WTC11 (cell line): Measurements from ENCODE around the gene TBL1X. TPM values are rescaled to one million over a fixed set of nuclear protein-coding genes. Genes with fewer than 3 reads are reported as not detected.

Experiments
- ATAC-seq: fragments of 200-7000 bp; cut with Tn5 transposase; 2 replicates; pipeline ENCODE4 v1.10.0; 2021; ENCODE audit warnings: mild to moderate bottlenecking, moderate library complexity
- CTCF ChIA-PET: fragments of 300-600 bp; sonication (Branson Sonifier 250); formaldehyde crosslinking; loops from one replicate; lab custom pipeline; 2021; ENCODE audit warnings: antibody characterized with exemption; lab: Charles Lee
- POLR2A ChIA-PET: fragments of 350-600 bp; sonication (Branson Sonifier 250); formaldehyde crosslinking; loops from one replicate; lab custom pipeline; 2021; ENCODE audit warnings: antibody characterized with exemption; lab: Charles Lee
- DNase-seq: peaks from one replicate; pipeline ENCODE4 v3.0.0; 2021; ENCODE audit warnings: low spot score
- H3K27ac Mint-ChIP-seq: 2 replicates; pipeline ENCODE4 v1.8.0; 2021; ENCODE audit warnings: mixed read lengths
- H3K27me3 Mint-ChIP-seq: 2 replicates; pipeline ENCODE4 v1.8.0; 2021; ENCODE audit warnings: low read depth, mild to moderate bottlenecking, moderate library complexity, mixed read lengths
- H3K36me3 Mint-ChIP-seq: 2 replicates; pipeline ENCODE4 v1.8.0; 2021; ENCODE audit warnings: mixed read lengths
- H3K4me1 Mint-ChIP-seq: 2 replicates; pipeline ENCODE4 v1.8.0; 2022; ENCODE audit warnings: mixed read lengths
- H3K4me3 Mint-ChIP-seq: 2 replicates; pipeline ENCODE4 v1.8.0; 2021; ENCODE audit warnings: mild to moderate bottlenecking, moderate library complexity, mixed read lengths
- H3K9me3 Mint-ChIP-seq: 2 replicates; pipeline ENCODE4 v1.8.0; 2021; ENCODE audit warnings: mixed read lengths
- AFF4 ChIP-seq: sonication (generic); formaldehyde crosslinking; IDR thresholded peaks from 2 replicates; pipeline ENCODE4 v1.8.1; 2023; ENCODE audit warnings: mild to moderate bottlenecking, missing genetic modification reagents, borderline replicate concordance
- CDX4 ChIP-seq: fragments of 250-450 bp; sonication (Bioruptor Pico); IDR thresholded peaks from 2 replicates; pipeline ENCODE4 v1.9.0; 2021; ENCODE audit warnings: moderate library complexity, mild to moderate bottlenecking, inconsistent platforms, borderline replicate concordance
- GRHL2 ChIP-seq: fragments of 250-450 bp; sonication (Bioruptor Pico); IDR thresholded peaks from 2 replicates; pipeline ENCODE4 v1.8.0; 2022; ENCODE audit warnings: mild to moderate bottlenecking, moderate library complexity; ENCODE audit not compliant: insufficient replicate concordance, severe bottlenecking
- IRF2 ChIP-seq: sonication (generic); formaldehyde crosslinking; IDR thresholded peaks from 2 replicates; pipeline ENCODE4 v1.8.0; 2022; ENCODE audit warnings: low read depth, missing genetic modification reagents, borderline replicate concordance
- JAZF1 ChIP-seq: fragments of 250-450 bp; sonication (Bioruptor Pico); IDR thresholded peaks from 2 replicates; pipeline ENCODE4 v1.9.0; 2021; ENCODE audit warnings: moderate library complexity, mild to moderate bottlenecking, inconsistent platforms
- NR1H2 ChIP-seq: sonication (generic); formaldehyde crosslinking; IDR thresholded peaks from 2 replicates; pipeline ENCODE4 v1.9.0; 2021; ENCODE audit warnings: mild to moderate bottlenecking, moderate library complexity, missing genetic modification reagents
- NR2C2 ChIP-seq: sonication (generic); formaldehyde crosslinking; IDR thresholded peaks from 2 replicates; pipeline ENCODE4 v1.8.0; 2022; ENCODE audit warnings: mild to moderate bottlenecking, missing genetic modification reagents
- NR3C1 ChIP-seq: sonication (generic); formaldehyde crosslinking; conservative IDR thresholded peaks from 2 replicates; pipeline ENCODE4 v1.8.1; 2023; ENCODE audit warnings: low read depth, mild to moderate bottlenecking, missing genetic modification reagents
- PRDM15 ChIP-seq: sonication (generic); formaldehyde crosslinking; IDR thresholded peaks from 2 replicates; pipeline ENCODE4 v1.8.0; 2022; ENCODE audit warnings: missing genetic modification reagents
- PREB ChIP-seq: sonication (generic); formaldehyde crosslinking; IDR thresholded peaks from 2 replicates; pipeline ENCODE4 v1.8.1; 2022; ENCODE audit warnings: mild to moderate bottlenecking, missing genetic modification reagents, moderate library complexity, borderline replicate concordance
- PRRX2 ChIP-seq: fragments of 250-450 bp; sonication (Bioruptor Pico); IDR thresholded peaks from 2 replicates; pipeline ENCODE4 v1.8.0; 2021; ENCODE audit warnings: mild to moderate bottlenecking
- SMAD4 ChIP-seq: sonication (generic); formaldehyde crosslinking; IDR thresholded peaks from 2 replicates; pipeline ENCODE4 v1.8.0; 2022; ENCODE audit warnings: mild to moderate bottlenecking, missing genetic modification reagents
- TP53 ChIP-seq: sonication (generic); formaldehyde crosslinking; IDR thresholded peaks from 2 replicates; pipeline ENCODE4 v1.8.1; 2023; ENCODE audit warnings: mild to moderate bottlenecking, missing genetic modification reagents
- USF2 ChIP-seq: sonication (generic); formaldehyde crosslinking; IDR thresholded peaks from 2 replicates; pipeline ENCODE4 v1.8.1; 2023; ENCODE audit warnings: mild to moderate bottlenecking, missing genetic modification reagents, moderate library complexity
- ZNF416 ChIP-seq: fragments of 250-450 bp; sonication (Bioruptor Pico); IDR thresholded peaks from 2 replicates; pipeline ENCODE4 v1.9.0; 2021; ENCODE audit warnings: mild to moderate bottlenecking, inconsistent platforms
- ZNF512 ChIP-seq: sonication (generic); formaldehyde crosslinking; IDR thresholded peaks from 2 replicates; pipeline ENCODE4 v1.8.1; 2022; ENCODE audit warnings: missing genetic modification reagents, borderline replicate concordance
- total RNA-seq: library from RNA; stranded (reverse); gene quantifications from 3 replicates; pipeline ENCODE4 v1.2.3, GENCODE V29; 2021

The TBL1X gene
- total RNA-seq, 1 experiment from 2014 or later: 27.7 TPM

- Mint-ChIP-seq H3K4me1 (peaks cover 5% of the 10 kb centered on the region), H3K9me3 (no peaks in the 10 kb centered on the region), H3K36me3 (no peaks in the 10 kb centered on the region), H3K4me3 (no peak overlapping the region), H3K27ac (no peak overlapping the region), H3K27me3 (no peaks in the 10 kb centered on the region)
- CTCF ChIA-PET: no interaction called here
- ATAC-seq (no peak), DNase-seq (no peak)
- TF ChIP-seq NR2C2: no peak
- no peak for TF ChIP-seq PRRX2 (CRISPR knock-in tag)
- no peak for TF ChIP-seq JAZF1
- TF ChIP-seq CDX4 (CRISPR knock-in tag): no peak
- TF ChIP-seq NR1H2 (CRISPR knock-in tag): no peak
- no peak for TF ChIP-seq ZNF416 (CRISPR knock-in tag)
- no peak for TF ChIP-seq TP53 (CRISPR knock-in tag)
- TF ChIP-seq PRDM15 (CRISPR knock-in tag): no peak
- TF ChIP-seq GRHL2 (CRISPR knock-in tag): no peak
- TF ChIP-seq ZNF512 (CRISPR knock-in tag): no peak
- no peak for TF ChIP-seq AFF4 (CRISPR knock-in tag)
- TF ChIP-seq SMAD4: no peak
- no peak for TF ChIP-seq IRF2 (CRISPR knock-in tag)
- no peak for TF ChIP-seq USF2 (CRISPR knock-in tag)
- POLR2A ChIA-PET: no interaction called here
Observed at GRCh38 chrX:9604111-9604907, 139.5 kb downstream of the TBL1X start.

GRCh38 chrX:9604908-9605306 lies 140.0 kb downstream of the TBL1X start:
- H3K27me3 Mint-ChIP-seq: no peaks in the 10 kb centered on the region
- no peaks in the 10 kb centered on the region for H3K9me3 Mint-ChIP-seq
- H3K36me3 Mint-ChIP-seq: no peaks in the 10 kb centered on the region
- no peak overlapping the region for H3K4me3 Mint-ChIP-seq
- ATAC-seq (no peak), DNase-seq (no peak)
- TF ChIP-seq PREB (no peak), NR3C1 (no peak), TP53 (CRISPR knock-in tag) (no peak)
- ChIA-PET POLR2A (no interaction called here), CTCF (no interaction called here)
- H3K4me1 Mint-ChIP-seq: peaks cover 9% of the 10 kb centered on the region
- no peak overlapping the region for H3K27ac Mint-ChIP-seq
